KMS-11 (cell line): ENCODE measurements around the gene SZT2.
A peak's percentile ranks its signal among the peaks of the same experiment; 100 is the strongest.

Experiments
- H2AFZ ChIP-seq: fragments of 200-600 bp; sonication (generic); 2 replicates; pipeline ENCODE4 v1.6.1; 2016; ENCODE audit warnings: antibody characterized with exemption, mixed run types, low read depth
- H3K27ac ChIP-seq: fragments of 200-600 bp; sonication (generic); 2 replicates; pipeline ENCODE4 v1.6.1; 2016; ENCODE audit warnings: mild to moderate bottlenecking, mixed run types
- H3K27me3 ChIP-seq: fragments of 200-600 bp; sonication (generic); 2 replicates; pipeline ENCODE4 v1.6.1; 2017; ENCODE audit warnings: mild to moderate bottlenecking, low read depth, mixed run types, moderate library complexity; ENCODE audit not compliant: insufficient read depth
- H3K36me3 ChIP-seq: fragments of 200-600 bp; sonication (generic); 2 replicates; pipeline ENCODE4 v1.6.1; 2017; ENCODE audit warnings: mild to moderate bottlenecking, mixed run types; ENCODE audit not compliant: insufficient read depth
- H3K4me1 ChIP-seq: fragments of 200-600 bp; sonication (generic); 2 replicates; pipeline ENCODE4 v1.6.1; 2016; ENCODE audit warnings: mild to moderate bottlenecking, low read depth, mixed run types; ENCODE audit not compliant: poor library complexity, severe bottlenecking
- H3K4me2 ChIP-seq: fragments of 200-600 bp; sonication (generic); 2 replicates; pipeline ENCODE4 v1.7.0; 2016; ENCODE audit warnings: mild to moderate bottlenecking, mixed run types
- H3K4me3 ChIP-seq: fragments of 200-600 bp; sonication (generic); IDR thresholded peaks from 2 replicates; pipeline ENCODE4 v1.6.1; 2017; ENCODE audit warnings: low read depth, low read length, mixed read lengths; ENCODE audit not compliant: insufficient read depth
- H3K79me2 ChIP-seq: fragments of 200-600 bp; sonication (generic); 2 replicates; pipeline ENCODE4 v1.6.1; 2016; ENCODE audit warnings: low read depth, mixed run types; ENCODE audit not compliant: insufficient read depth
- H3K9ac ChIP-seq: fragments of 200-600 bp; sonication (generic); 2 replicates; pipeline ENCODE4 v1.6.1; 2016; ENCODE audit warnings: mild to moderate bottlenecking, mixed run types
- H4K20me1 ChIP-seq: fragments of 200-600 bp; sonication (generic); 2 replicates; pipeline ENCODE4 v1.6.1; 2016; ENCODE audit warnings: mild to moderate bottlenecking, mixed run types; ENCODE audit not compliant: insufficient read depth
- CTCF ChIP-seq: fragments of 200-600 bp; sonication (generic); conservative IDR thresholded peaks from 2 replicates; pipeline ENCODE4 v1.6.1; 2017; ENCODE audit warnings: low read depth, mild to moderate bottlenecking, antibody characterized with exemption, low read length, moderate library complexity, mixed read lengths

The SZT2 gene

GRCh38 chr1:43383449-43383848 is 6.2 kb upstream of the SZT2 start:
- no peaks in the 10 kb centered on the region; the same call in 1 of the 2 replicates for H3K36me3 ChIP-seq
- no peak overlapping the region for H3K4me3 ChIP-seq
- no peak overlapping the region for H3K9ac ChIP-seq
- no peak overlapping the region for H3K4me2 ChIP-seq
- H3K4me1 ChIP-seq, result peaks cover 4% of the 10 kb centered on the region
- peaks cover 3% of the 10 kb centered on the region for H3K79me2 ChIP-seq
- H3K27ac ChIP-seq, result no peak overlapping the region
- no peaks in the 10 kb centered on the region for H4K20me1 ChIP-seq
- H3K27me3 ChIP-seq, result no peaks in the 10 kb centered on the region
- no peak for TF ChIP-seq CTCF
- H2AFZ ChIP-seq, result no peak overlapping the region

GRCh38 chr1:43386676-43387075 is 3.0 kb upstream of the SZT2 start:
- Histone ChIP-seq H3K27ac (no peak overlapping the region), H2AFZ (no peak overlapping the region), H3K79me2 (peaks cover 33% of the 10 kb centered on the region), H3K4me1 (peaks cover 19% of the 10 kb centered on the region), H3K27me3 (no peaks in the 10 kb centered on the region), H3K4me2 (no peak overlapping the region), H3K9ac (no peak overlapping the region), H4K20me1 (no peaks in the 10 kb centered on the region), H3K36me3 (no peaks in the 10 kb centered on the region; the same call in 1 of the 2 replicates), H3K4me3 (no peak overlapping the region)
- no peak for TF ChIP-seq CTCF

- no peak for TF ChIP-seq CTCF
- Histone ChIP-seq H2AFZ (no peak overlapping the region), H3K27me3 (no peaks in the 10 kb centered on the region), H3K4me2 (peak overlapping the region; percentile 93; the same call in 1 of the 2 replicates), H3K4me3 (no peak overlapping the region), H3K36me3 (no peaks in the 10 kb centered on the region; the same call in 1 of the 2 replicates), H4K20me1 (no peaks in the 10 kb centered on the region), H3K4me1 (peaks cover 19% of the 10 kb centered on the region), H3K9ac (no peak overlapping the region), H3K79me2 (peaks cover 33% of the 10 kb centered on the region), H3K27ac (no peak overlapping the region)
These were observed 1.6 kb upstream of the SZT2 start for GRCh38 chr1:43387976-43388599.

GRCh38 chr1:43388613-43389012 is 1.1 kb upstream of the SZT2 start:
- peaks cover 19% of the 10 kb centered on the region for H3K4me1 ChIP-seq
- peak overlapping the region; percentile 88; the same call in 1 of the 2 replicates for H2AFZ ChIP-seq
- H3K79me2 ChIP-seq, result peaks cover 33% of the 10 kb centered on the region
- H3K27me3 ChIP-seq, result no peaks in the 10 kb centered on the region
- H3K4me3 ChIP-seq, result no peak overlapping the region
- no peaks in the 10 kb centered on the region; the same call in 1 of the 2 replicates for H3K36me3 ChIP-seq
- no peak for TF ChIP-seq CTCF
- peak overlapping the region; percentile 93 for H3K4me2 ChIP-seq
- peak overlapping the region; percentile 49; the same call in 1 of the 2 replicates for H3K9ac ChIP-seq
- H3K27ac ChIP-seq, result no peak overlapping the region; the same call in 1 of the 2 replicates
- H4K20me1 ChIP-seq, result no peaks in the 10 kb centered on the region
